C4-2B (cell line): ENCODE measurements around the gene NSUN2.

Experiments used
- ZFX ChIP-seq: fragments of 450-650 bp; IDR thresholded peaks from 2 replicates; pipeline ENCODE4 v1.6.1; 2017
- TF ChIP-seq, protein P1 (sequence below): fragments of 450-650 bp; conservative IDR thresholded peaks from 2 replicates; pipeline ENCODE4 v1.5.1; 2017; ENCODE audit warnings: mild to moderate bottlenecking

DNA sequence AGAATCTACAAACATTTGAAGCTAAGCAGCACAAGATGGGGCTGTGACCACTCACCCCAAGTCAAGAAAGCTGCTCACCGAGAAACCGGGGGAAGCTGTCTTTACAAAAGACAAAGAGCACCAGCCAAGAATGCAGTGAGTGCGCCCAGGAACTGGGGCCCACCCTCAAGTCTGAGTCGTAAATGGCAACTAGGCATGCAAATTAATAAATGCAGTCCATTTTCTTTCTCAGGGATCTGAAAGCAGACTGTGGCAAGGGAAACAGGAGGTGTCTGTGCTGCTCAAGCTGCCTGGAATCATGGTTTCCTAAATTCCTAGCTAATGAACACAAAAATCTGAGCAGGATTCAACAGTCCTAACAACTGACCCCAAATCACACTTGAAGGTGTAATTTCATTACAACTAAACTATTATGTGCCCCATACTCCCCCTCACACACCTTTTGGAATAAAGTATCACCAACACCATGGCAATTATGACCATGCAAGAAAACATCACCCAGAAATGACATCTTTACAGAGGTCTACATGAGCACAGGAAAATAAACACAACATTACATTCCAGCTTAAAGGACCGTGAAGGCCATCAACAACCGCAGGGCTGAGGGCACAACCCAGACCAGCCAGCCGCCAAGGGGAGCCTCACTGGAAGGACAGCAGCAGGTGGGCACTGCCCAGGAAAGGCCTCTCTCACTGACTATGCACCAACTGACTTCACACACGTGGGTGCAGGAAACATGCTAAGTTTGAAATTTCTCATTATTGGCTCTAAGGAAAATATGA is 17.6 kb downstream of the NSUN2 start:
- TF ChIP-seq, protein P1, sequence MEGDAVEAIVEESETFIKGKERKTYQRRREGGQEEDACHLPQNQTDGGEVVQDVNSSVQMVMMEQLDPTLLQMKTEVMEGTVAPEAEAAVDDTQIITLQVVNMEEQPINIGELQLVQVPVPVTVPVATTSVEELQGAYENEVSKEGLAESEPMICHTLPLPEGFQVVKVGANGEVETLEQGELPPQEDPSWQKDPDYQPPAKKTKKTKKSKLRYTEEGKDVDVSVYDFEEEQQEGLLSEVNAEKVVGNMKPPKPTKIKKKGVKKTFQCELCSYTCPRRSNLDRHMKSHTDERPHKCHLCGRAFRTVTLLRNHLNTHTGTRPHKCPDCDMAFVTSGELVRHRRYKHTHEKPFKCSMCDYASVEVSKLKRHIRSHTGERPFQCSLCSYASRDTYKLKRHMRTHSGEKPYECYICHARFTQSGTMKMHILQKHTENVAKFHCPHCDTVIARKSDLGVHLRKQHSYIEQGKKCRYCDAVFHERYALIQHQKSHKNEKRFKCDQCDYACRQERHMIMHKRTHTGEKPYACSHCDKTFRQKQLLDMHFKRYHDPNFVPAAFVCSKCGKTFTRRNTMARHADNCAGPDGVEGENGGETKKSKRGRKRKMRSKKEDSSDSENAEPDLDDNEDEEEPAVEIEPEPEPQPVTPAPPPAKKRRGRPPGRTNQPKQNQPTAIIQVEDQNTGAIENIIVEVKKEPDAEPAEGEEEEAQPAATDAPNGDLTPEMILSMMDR: no peak
- TF ChIP-seq ZFX: no peak
